Panc1 (cell line): ENCODE results near the gene NUAK2. TPM values are rescaled to one million over a fixed set of nuclear protein-coding genes. Genes with fewer than 3 reads are reported as not detected.
"Not testable (repeated sequence)": the region's sequence is repeated elsewhere in the genome, so short reads cannot be mapped to it uniquely, and the experiment has no call there.

Experiments used
- ATAC-seq: fragments of 200-7000 bp; cut with Tn5 transposase; 2 replicates; pipeline ENCODE4 v1.9.1; 2020; ENCODE audit warnings: mild to moderate bottlenecking, moderate library complexity
- BruUV-seq: library from RNA; stranded (reverse); fragments of 400-500 nt; replicated peaks from 2 replicates; lab custom pipeline; 2021; lab: Mats Ljungman, UMichigan
- CTCF ChIA-PET: fragments of 300-600 bp; sonication (Branson Sonifier 250); formaldehyde crosslinking; loops from one replicate; lab custom pipeline; 2022; ENCODE audit warnings: antibody characterized with exemption; lab: Charles Lee
- POLR2A ChIA-PET: fragments of 300-600 bp; sonication (Branson Sonifier 250); formaldehyde crosslinking; loops from one replicate; lab custom pipeline; 2022; ENCODE audit warnings: antibody characterized with exemption; lab: Charles Lee
- DNase-seq: peaks from one replicate; pipeline ENCODE4 v3.0.0-alpha.2; 2010; ENCODE audit warnings: low read depth, low spot score
- H3K27ac ChIP-seq: 2 replicates; pipeline ENCODE4 v1.5.1; 2011; ENCODE audit warnings: mild to moderate bottlenecking, low read length, inconsistent platforms
- H3K27me3 ChIP-seq: fragments of 200-500 bp; sonication (Bioruptor generic); 2 replicates; pipeline ENCODE4 v1.6.0; 2014; ENCODE audit warnings: low read length, inconsistent platforms; ENCODE audit not compliant: control insufficient read depth, insufficient read depth
- H3K36me3 ChIP-seq: fragments of 200-500 bp; sonication (Bioruptor generic); 2 replicates; pipeline ENCODE4 v1.5.1; 2014; ENCODE audit warnings: inconsistent platforms, mild to moderate bottlenecking, low read length, moderate library complexity; ENCODE audit not compliant: control insufficient read depth, insufficient read depth
- H3K4me1 ChIP-seq: 2 replicates; pipeline ENCODE4 v1.5.1; 2011; ENCODE audit warnings: inconsistent platforms, mild to moderate bottlenecking, low read length, moderate library complexity; ENCODE audit not compliant: control insufficient read depth, insufficient read depth
- H3K4me3 ChIP-seq, 2 experiments: 2 replicates each; pipeline ENCODE4 v1.5.1; 2011 to 2012; ENCODE audit warnings: low read depth in 2 of 2, low read length in 2 of 2, mild to moderate bottlenecking in 2 of 2, inconsistent platforms in 1 of 2, moderate library complexity in 1 of 2
- H3K9me3 ChIP-seq: fragments of 200-500 bp; sonication (Bioruptor generic); 2 replicates; pipeline ENCODE4 v1.5.1; 2014; ENCODE audit warnings: low read depth, mild to moderate bottlenecking, inconsistent platforms, low read length, moderate library complexity; ENCODE audit not compliant: control insufficient read depth, insufficient read depth
- POLR2AphosphoS5 ChIP-seq: IDR thresholded peaks from 2 replicates; pipeline ENCODE4 v1.6.1; 2012; ENCODE audit warnings: mild to moderate bottlenecking, low read depth, low read length, moderate library complexity
- SIN3A ChIP-seq: IDR thresholded peaks from 2 replicates; pipeline ENCODE4 v1.6.1; 2012; ENCODE audit warnings: low read depth, mild to moderate bottlenecking, low read length, moderate library complexity, borderline replicate concordance; ENCODE audit not compliant: insufficient read depth
- TCF7L2 ChIP-seq: IDR thresholded peaks from 2 replicates; pipeline ENCODE4 v1.6.1; 2011; ENCODE audit warnings: mild to moderate bottlenecking, low read depth, low read length, inconsistent platforms
- in situ Hi-C: cut with HindIII; loops from 2 replicates; pipeline ENCODE4 v1.10.0; 2016; ENCODE audit warnings: low sequenced_read_pairs, low pct_unique_long_range_greater_than_20kb
- intact Hi-C: fragments of 100-400 bp; cut with micrococcal nuclease; formaldehyde crosslinking; loops from one replicate; pipeline ENCODE4 v1.10.0; 2022; ENCODE audit not compliant: unreplicated experiment
- total RNA-seq: library from RNA; stranded (reverse); gene quantifications from one replicate; pipeline ENCODE4 v1.2.1, GENCODE V29; 2021; ENCODE audit not compliant: unreplicated experiment
- TF ChIP-seq, protein P1 (sequence below): fragments of 450-650 bp; IDR thresholded peaks from 2 replicates; pipeline ENCODE4 v1.5.1; 2017; ENCODE audit warnings: mild to moderate bottlenecking
- TF ChIP-seq, protein P2 (sequence below), 2 experiments: IDR thresholded peaks; 2 replicates each; pipeline ENCODE4 v1.6.1; 2011 to 2012; ENCODE audit warnings: low read depth in 2 of 2, control low read depth in 1 of 2, low read length in 1 of 2, mild to moderate bottlenecking in 1 of 2, moderate library complexity in 1 of 2; ENCODE audit not compliant: insufficient read depth in 1 of 2

The NUAK2 gene
- total RNA-seq, 1 experiment from 2014 or later: 17.4 TPM

DNA sequence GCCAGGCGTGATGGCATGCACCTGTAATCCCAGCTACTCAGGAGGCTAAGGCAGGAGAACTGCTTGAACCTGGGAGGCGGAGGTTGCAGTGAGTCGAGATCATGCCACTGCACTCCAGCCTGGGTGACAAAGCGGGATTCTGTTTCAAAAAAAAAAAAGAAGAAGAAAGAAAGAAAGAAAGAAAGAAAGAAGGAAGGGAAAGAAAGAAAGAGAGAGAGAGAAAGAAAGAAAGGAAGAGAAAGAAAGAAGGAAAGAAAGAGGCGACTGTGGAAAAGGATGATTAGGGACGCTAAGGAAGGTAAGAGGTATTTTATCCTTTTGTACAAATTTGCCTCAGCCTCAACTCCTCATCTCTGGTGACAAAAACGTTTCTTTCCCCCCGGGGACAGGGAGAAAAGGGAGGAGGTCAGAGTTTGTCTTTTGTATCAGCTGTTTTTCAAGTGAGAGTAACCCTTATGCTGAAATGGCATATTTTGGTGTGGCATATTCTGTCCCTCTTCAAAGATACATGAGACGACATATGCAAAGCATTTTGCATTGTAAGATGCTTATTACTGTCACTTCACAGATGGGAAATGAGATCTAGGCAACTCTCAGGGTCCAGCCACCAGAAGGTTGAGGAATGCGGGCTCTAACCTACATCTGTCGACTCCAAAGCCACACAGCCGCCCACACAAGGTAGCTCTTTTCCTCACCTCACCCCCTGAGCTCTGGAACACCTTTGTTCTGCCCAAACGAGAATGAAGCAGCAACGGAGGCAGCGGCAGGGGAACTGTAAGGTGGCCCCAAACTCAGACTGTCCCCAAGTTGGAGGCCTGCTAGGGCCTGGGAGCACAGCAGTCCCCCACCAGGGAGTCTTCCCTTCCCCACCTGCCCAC lies 38.0 kb downstream of the NUAK2 start:
- BruUV-seq: no TSS peak
- H3K9me3 ChIP-seq: no peaks in the 10 kb centered on the region
- no peak for TF ChIP-seq TCF7L2
- in situ Hi-C loops (no loop called here), intact Hi-C loops (no loop called here)
- no peak overlapping the region for H3K4me3 ChIP-seq
- H3K27ac ChIP-seq: peak overlapping the region; percentile 41; the same call in 1 of the 2 replicates
- no peaks in the 10 kb centered on the region for H3K36me3 ChIP-seq
- no peak for DNase-seq
- ATAC-seq: no peak
- POLR2A ChIA-PET: no interaction called here
- CTCF ChIA-PET: no interaction called here
- H3K4me1 ChIP-seq: peaks cover 27% of the 10 kb centered on the region
- no peaks in the 10 kb centered on the region for H3K27me3 ChIP-seq

DNA sequence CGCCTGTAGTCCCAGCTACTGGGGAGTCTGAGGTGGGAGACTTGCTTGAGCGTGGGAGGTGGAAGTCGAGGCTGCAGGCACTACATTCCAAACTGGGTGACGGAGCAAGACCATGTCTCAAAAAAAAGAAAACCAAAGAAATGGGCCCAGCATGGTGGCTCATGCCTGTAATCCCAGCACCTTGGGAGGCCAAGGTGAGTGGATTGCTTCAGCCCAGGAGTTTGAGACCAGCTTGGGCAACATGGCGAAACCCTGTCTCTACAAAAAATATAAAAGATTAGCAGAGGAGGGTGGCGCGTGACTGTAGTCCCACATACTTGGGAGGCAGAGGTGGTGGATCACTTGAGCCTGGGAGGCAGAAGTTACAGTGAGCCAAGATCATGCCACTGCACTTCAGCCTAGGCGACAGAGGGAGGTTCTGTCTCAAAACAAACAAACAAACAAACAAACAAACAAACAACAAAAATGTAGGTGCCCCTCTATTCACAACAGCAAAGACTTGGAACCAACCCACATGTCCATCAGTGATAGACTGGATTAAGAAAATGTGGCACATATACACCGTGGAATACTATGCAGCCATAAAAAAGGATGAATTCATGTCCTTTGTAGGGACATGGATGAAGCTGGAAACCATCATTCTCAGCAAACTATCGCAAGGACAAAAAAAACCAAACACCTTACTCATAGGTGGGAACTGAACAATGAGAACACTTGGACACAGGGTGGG lies 40.7 kb downstream of the NUAK2 start:
- in situ Hi-C loops: not testable (repeated sequence)

DNA sequence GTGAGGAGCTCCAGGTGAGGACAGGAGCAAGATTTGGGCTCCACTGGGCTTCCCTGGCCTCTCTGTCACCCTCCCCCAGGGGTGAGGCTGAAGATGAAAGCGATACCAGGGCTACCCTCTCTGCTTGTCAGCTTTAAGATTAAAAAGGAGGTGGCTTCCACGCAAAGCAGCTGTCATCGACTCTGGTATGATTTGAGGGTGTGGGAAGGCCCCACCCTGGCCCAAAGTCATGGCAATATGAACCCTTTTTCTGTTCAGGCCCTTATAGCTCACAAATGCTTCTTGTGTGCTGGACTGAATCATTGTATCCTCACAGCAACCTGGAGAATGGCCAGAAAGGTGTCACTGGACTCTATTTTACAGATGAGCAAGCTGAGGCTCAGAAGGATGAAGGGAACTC lies 41.6 kb downstream of the NUAK2 start:
- in situ Hi-C loops (no loop called here), intact Hi-C loops (no loop called here)
- no peaks in the 10 kb centered on the region for H3K9me3 ChIP-seq
- H3K4me1 ChIP-seq: peaks cover 10% of the 10 kb centered on the region
- DNase-seq: no peak
- ChIA-PET POLR2A (no interaction called here), CTCF (no interaction called here)
- no peak for ATAC-seq
- BruUV-seq: no TSS peak
- no peaks in the 10 kb centered on the region for H3K27me3 ChIP-seq
- no peak overlapping the region for H3K4me3 ChIP-seq
- TF ChIP-seq, protein P1, sequence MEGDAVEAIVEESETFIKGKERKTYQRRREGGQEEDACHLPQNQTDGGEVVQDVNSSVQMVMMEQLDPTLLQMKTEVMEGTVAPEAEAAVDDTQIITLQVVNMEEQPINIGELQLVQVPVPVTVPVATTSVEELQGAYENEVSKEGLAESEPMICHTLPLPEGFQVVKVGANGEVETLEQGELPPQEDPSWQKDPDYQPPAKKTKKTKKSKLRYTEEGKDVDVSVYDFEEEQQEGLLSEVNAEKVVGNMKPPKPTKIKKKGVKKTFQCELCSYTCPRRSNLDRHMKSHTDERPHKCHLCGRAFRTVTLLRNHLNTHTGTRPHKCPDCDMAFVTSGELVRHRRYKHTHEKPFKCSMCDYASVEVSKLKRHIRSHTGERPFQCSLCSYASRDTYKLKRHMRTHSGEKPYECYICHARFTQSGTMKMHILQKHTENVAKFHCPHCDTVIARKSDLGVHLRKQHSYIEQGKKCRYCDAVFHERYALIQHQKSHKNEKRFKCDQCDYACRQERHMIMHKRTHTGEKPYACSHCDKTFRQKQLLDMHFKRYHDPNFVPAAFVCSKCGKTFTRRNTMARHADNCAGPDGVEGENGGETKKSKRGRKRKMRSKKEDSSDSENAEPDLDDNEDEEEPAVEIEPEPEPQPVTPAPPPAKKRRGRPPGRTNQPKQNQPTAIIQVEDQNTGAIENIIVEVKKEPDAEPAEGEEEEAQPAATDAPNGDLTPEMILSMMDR: no peak
- TF ChIP-seq, protein P2, sequence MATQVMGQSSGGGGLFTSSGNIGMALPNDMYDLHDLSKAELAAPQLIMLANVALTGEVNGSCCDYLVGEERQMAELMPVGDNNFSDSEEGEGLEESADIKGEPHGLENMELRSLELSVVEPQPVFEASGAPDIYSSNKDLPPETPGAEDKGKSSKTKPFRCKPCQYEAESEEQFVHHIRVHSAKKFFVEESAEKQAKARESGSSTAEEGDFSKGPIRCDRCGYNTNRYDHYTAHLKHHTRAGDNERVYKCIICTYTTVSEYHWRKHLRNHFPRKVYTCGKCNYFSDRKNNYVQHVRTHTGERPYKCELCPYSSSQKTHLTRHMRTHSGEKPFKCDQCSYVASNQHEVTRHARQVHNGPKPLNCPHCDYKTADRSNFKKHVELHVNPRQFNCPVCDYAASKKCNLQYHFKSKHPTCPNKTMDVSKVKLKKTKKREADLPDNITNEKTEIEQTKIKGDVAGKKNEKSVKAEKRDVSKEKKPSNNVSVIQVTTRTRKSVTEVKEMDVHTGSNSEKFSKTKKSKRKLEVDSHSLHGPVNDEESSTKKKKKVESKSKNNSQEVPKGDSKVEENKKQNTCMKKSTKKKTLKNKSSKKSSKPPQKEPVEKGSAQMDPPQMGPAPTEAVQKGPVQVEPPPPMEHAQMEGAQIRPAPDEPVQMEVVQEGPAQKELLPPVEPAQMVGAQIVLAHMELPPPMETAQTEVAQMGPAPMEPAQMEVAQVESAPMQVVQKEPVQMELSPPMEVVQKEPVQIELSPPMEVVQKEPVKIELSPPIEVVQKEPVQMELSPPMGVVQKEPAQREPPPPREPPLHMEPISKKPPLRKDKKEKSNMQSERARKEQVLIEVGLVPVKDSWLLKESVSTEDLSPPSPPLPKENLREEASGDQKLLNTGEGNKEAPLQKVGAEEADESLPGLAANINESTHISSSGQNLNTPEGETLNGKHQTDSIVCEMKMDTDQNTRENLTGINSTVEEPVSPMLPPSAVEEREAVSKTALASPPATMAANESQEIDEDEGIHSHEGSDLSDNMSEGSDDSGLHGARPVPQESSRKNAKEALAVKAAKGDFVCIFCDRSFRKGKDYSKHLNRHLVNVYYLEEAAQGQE (IDR thresholded peaks at IDR 0.05; ENCODE audit: insufficient read depth in 1 of 2, low read depth in 2 of 2, low read length in 1 of 2): no peak
- TF ChIP-seq POLR2AphosphoS5 (no peak), SIN3A (no peak), TCF7L2 (no peak)
- H3K36me3 ChIP-seq: no peaks in the 10 kb centered on the region
- no peak overlapping the region for H3K27ac ChIP-seq

More for the DNA sequence above, 40.7 kb downstream of the NUAK2 start:
- H3K27me3 ChIP-seq, H3K36me3 ChIP-seq, H3K9me3 ChIP-seq, CTCF ChIA-PET, H3K27ac ChIP-seq, DNase-seq, intact Hi-C loops, ATAC-seq, H3K4me3 ChIP-seq, BruUV-seq: not testable (repeated sequence)
- peaks cover 18% of the 10 kb centered on the region for H3K4me1 ChIP-seq
- POLR2A ChIA-PET: interaction anchor here (0.6 kb wide), 1 partner anchor 10 kb away, joined by 4 read pairs; no protein-coding TSS in a partner anchor
